Tibial nerve (tissue), 3 donors: ENCODE data around the gene ADH7.

ENCODE experiments used
- CTCF ChIP-seq, 5 experiments: fragments of 200-600 bp in 3 of 5; fragments of 450-650 bp in 2 of 5; sonication (generic) in 3 of 5; IDR thresholded peaks; one replicate each; pipeline ENCODE4 v1.5.1; 2016 to 2019; ENCODE audit warnings: antibody characterized with exemption in 5 of 5, mild to moderate bottlenecking in 3 of 5, moderate library complexity in 2 of 5
- POLR2A ChIP-seq, 2 donors: fragments of 450-650 bp; IDR thresholded peaks; one replicate each; pipeline ENCODE4 v1.6.1; 2017; ENCODE audit warnings: antibody characterized with exemption in 2 of 2, mild to moderate bottlenecking in 2 of 2, moderate library complexity in 2 of 2

GRCh38 chr4:99436976-99437722 is 2.0 kb upstream of the ADH7 start:
- TF ChIP-seq CTCF (IDR thresholded peaks at IDR 0.05) = no peak
- TF ChIP-seq POLR2A (IDR thresholded peaks at IDR 0.05) = no peak
